Type B pancreatic cell (in vitro differentiated cells): ENCODE measurements around the gene MYO7A. TPM values are rescaled to one million over a fixed set of nuclear protein-coding genes. Genes with fewer than 3 reads are reported as not detected.
A peak's percentile ranks its signal among the peaks of the same experiment; 100 is the strongest.

ENCODE experiments used
- DNase-seq: peaks from one replicate; pipeline ENCODE4 v3.0.0; 2021; ENCODE audit warnings: mixed read lengths; ENCODE audit not compliant: unreplicated experiment; ENCODE audit errors: extremely low spot score
- H3K27ac Mint-ChIP-seq: 2 replicates; pipeline ENCODE4 v1.8.0; 2021; ENCODE audit warnings: mild to moderate bottlenecking, mixed read lengths
- H3K27me3 Mint-ChIP-seq: 2 replicates; pipeline ENCODE4 v1.8.0; 2021; ENCODE audit warnings: mixed read lengths
- H3K36me3 Mint-ChIP-seq: 2 replicates; pipeline ENCODE4 v1.8.0; 2021; ENCODE audit warnings: mixed read lengths
- H3K4me1 Mint-ChIP-seq: one replicate; pipeline ENCODE4 v1.8.0; 2021; ENCODE audit warnings: mixed read lengths; ENCODE audit not compliant: unreplicated experiment
- H3K4me3 Mint-ChIP-seq: 2 replicates; pipeline ENCODE4 v1.8.0; 2021; ENCODE audit warnings: mild to moderate bottlenecking, mixed read lengths
- H3K9me3 Mint-ChIP-seq: 2 replicates; pipeline ENCODE4 v1.8.0; 2021; ENCODE audit warnings: mixed read lengths
- CTCF ChIP-seq: fragments of 200-600 bp; sonication (generic); conservative IDR thresholded peaks from 2 replicates; pipeline ENCODE4 v1.5.0; 2021; ENCODE audit warnings: antibody characterized with exemption, mild to moderate bottlenecking
- total RNA-seq: library from RNA; stranded (reverse); gene quantifications from 2 replicates; pipeline ENCODE4 v1.2.1, GENCODE V29; 2021; ENCODE audit warnings: low replicate concordance

MYO7A gene
- total RNA-seq, 1 donor from 2014 or later: 2.8 TPM

DNA sequence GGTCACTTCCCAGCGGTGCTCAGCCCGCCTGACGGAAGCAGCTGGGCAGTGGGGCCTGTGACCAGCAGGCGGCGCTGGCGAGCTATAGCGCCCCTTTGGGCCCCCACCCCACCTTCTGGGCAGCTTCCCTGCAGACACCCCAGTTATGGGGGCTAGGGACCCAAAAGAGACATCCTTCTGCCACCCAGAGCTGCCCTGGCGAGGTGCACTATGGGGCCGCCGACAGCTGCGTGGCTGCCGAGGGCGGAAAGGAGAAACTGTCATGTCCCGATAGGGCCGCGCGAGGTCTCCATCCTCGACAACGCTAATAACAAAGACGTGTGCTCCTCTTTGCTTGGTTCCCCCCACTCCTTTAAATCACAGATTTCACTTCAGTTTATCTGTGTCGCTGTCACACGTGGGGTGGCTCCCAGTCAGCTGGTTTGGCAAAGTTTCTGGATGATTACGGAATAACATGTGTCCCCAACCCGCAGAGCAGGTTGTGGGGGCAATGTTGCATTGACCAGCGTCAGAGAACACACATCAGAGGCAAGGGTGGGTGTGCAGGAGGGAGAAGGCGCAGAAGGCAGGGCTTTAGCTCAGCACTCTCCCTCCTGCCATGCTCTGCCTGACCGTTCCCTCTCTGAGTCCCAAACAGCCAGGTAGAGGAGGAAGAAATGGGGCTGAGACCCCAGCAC is 673 bp upstream of the MYO7A start:
- Mint-ChIP-seq H3K36me3 (no peaks in the 10 kb centered on the region), H3K4me3 (peak overlapping the region; percentile 84), H3K4me1 (peaks cover 23% of the 10 kb centered on the region), H3K27me3 (no peaks in the 10 kb centered on the region), H3K9me3 (no peaks in the 10 kb centered on the region), H3K27ac (peak overlapping the region; percentile 82)
- no peak for DNase-seq
- peak; percentile 100 for TF ChIP-seq CTCF

GRCh38 chr11:77129069-77129841 is 1.2 kb downstream of the MYO7A start:
- no peak for TF ChIP-seq CTCF
- no peaks in the 10 kb centered on the region for H3K27me3 Mint-ChIP-seq
- H3K9me3 Mint-ChIP-seq: no peaks in the 10 kb centered on the region
- peaks cover 23% of the 10 kb centered on the region for H3K4me1 Mint-ChIP-seq
- DNase-seq: no peak
- peak overlapping the region; percentile 21 for H3K27ac Mint-ChIP-seq
- H3K4me3 Mint-ChIP-seq: no peak overlapping the region
- H3K36me3 Mint-ChIP-seq: no peaks in the 10 kb centered on the region

DNA sequence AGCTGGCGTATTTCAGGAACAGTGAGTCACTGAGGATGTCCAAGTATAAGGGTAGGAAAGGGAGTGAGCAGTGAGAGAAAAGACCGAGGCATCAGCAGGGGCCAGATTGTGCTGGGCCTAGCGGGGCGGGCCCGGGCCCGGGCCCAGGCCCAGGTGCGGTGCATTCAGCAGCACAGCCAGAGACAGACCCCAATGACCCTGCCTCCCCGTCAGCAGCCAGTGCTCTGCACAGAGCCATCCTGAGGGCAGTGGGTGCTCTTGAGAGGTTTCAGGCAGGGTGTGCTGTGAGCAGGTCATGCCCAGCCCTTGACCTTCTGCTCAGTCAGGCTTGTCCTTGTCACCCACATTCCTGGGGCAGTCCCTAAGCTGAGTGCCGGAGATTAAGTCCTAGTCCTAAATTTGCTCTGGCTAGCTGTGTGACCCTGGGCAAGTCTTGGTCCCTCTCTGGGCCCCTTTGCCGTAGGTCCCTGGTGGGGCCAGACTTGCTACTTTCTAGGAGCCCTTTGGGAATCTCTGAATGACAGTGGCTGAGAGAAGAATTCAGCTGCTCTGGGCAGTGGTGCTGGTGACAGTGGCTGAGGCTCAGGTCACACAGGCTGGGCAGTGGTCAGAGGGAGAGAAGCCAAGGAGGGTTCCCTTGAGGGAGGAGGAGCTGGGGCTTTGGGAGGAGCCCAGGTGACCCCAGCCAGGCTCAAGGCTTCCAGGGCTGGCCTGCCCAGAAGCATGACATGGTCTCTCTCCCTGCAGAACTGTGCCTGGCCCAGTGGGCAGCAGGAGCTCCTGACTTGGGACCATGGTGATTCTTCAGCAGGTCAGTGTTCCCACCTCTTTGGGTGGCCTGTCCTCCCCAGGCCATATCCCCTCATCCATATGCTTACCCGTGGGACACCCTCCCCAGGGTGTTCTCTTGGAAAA is 2.1 kb downstream of the MYO7A start:
- DNase-seq: no peak
- TF ChIP-seq CTCF: no peak
- Mint-ChIP-seq H3K4me1 (peaks cover 23% of the 10 kb centered on the region), H3K9me3 (no peaks in the 10 kb centered on the region), H3K36me3 (no peaks in the 10 kb centered on the region), H3K4me3 (no peak overlapping the region), H3K27me3 (no peaks in the 10 kb centered on the region), H3K27ac (peak overlapping the region; percentile 21)

GRCh38 chr11:77130763-77131513 is 2.9 kb downstream of the MYO7A start:
- no peak for DNase-seq

More at GRCh38 chr11:77130763-77131513, 2.9 kb downstream of the MYO7A start:
- TF ChIP-seq CTCF: no peak
- H3K27ac Mint-ChIP-seq: no peak overlapping the region
- peaks cover 23% of the 10 kb centered on the region for H3K4me1 Mint-ChIP-seq
- H3K36me3 Mint-ChIP-seq: no peaks in the 10 kb centered on the region
- no peaks in the 10 kb centered on the region for H3K27me3 Mint-ChIP-seq
- no peaks in the 10 kb centered on the region for H3K9me3 Mint-ChIP-seq
- no peak overlapping the region for H3K4me3 Mint-ChIP-seq
